ENCODE measurements around the gene CELSR3. TPM values are rescaled to one million over a fixed set of nuclear protein-coding genes. Genes with fewer than 3 reads are reported as not detected.

The CELSR3 gene
- polyA plus RNA-seq, 2 of the 4 experiments (the other 2 are of a cell fraction): 2.2 to 4.8 TPM

DNA sequence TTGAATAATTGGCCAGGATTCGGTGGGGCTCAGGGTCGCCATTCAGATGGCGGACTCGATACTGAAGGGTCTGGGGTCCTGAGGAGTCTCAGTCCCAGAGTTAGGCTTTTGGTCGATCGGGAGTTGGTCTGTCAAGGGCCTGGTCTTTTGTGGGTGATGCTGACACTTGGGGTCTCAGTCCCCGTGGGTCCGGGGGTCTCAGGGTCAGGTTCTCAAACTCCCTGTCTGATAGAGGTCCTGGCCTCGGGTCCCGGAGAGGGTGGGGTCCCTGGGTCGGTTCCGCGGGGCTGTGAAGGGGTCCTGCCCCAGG lies 22.6 kb upstream of the CELSR3 start:
- ChIA-PET CTCF (interaction anchor here (0.9 to 2.3 kb wide), 8 partner anchors 8 to 301 kb away, joined by 3 to 13 read pairs (median 5); partner anchors contain the start of gene SLC26A6), POLR2A (interaction anchor here (1.5 kb wide), 1 partner anchor 336 kb away, joined by 3 read pairs; the partner anchor contains the start of gene NDUFAF3)
- TF ChIP-seq TP53 (CRISPR knock-in tag; IDR thresholded peaks at IDR 0.05) (no peak), PHF8 (IDR thresholded peaks at IDR 0.05; ENCODE audit: borderline replicate concordance, low read depth) (no peak), ESRRA (IDR thresholded peaks at IDR 0.05; ENCODE audit: borderline replicate concordance, low read length) (no peak), CHD2 (IDR thresholded peaks at IDR 0.05; ENCODE audit: low read length, partially characterized antibody) (no peak), CEBPB (IDR thresholded peaks at IDR 0.05) (no peak), ZFP36 (IDR thresholded peaks at IDR 0.05; ENCODE audit: borderline replicate concordance, partially characterized antibody) (no peak), HOXB5 (CRISPR knock-in tag; IDR thresholded peaks at IDR 0.05) (no peak), SREBF2 (IDR thresholded peaks at IDR 0.05) (no peak), HOXB13 (CRISPR knock-in tag; IDR thresholded peaks at IDR 0.05; ENCODE audit: low read depth) (no peak), NPAS2 (CRISPR knock-in tag; IDR thresholded peaks at IDR 0.05; ENCODE audit: borderline replicate concordance) (no peak), MAFK (IDR thresholded peaks at IDR 0.05; ENCODE audit: partially characterized antibody) (no peak), RARB (CRISPR knock-in tag; IDR thresholded peaks at IDR 0.05) (no peak), EHF (CRISPR knock-in tag; IDR thresholded peaks at IDR 0.05) (no peak), CBX8 (IDR thresholded peaks at IDR 0.05) (no peak), POLR2AphosphoS2 (conservative IDR thresholded peaks at IDR 0.05; ENCODE audit: low read length) (no peak), BHLHE40 (IDR thresholded peaks at IDR 0.05; ENCODE audit: low read depth, low read length) (no peak)
- TF ChIP-seq, protein P1, sequence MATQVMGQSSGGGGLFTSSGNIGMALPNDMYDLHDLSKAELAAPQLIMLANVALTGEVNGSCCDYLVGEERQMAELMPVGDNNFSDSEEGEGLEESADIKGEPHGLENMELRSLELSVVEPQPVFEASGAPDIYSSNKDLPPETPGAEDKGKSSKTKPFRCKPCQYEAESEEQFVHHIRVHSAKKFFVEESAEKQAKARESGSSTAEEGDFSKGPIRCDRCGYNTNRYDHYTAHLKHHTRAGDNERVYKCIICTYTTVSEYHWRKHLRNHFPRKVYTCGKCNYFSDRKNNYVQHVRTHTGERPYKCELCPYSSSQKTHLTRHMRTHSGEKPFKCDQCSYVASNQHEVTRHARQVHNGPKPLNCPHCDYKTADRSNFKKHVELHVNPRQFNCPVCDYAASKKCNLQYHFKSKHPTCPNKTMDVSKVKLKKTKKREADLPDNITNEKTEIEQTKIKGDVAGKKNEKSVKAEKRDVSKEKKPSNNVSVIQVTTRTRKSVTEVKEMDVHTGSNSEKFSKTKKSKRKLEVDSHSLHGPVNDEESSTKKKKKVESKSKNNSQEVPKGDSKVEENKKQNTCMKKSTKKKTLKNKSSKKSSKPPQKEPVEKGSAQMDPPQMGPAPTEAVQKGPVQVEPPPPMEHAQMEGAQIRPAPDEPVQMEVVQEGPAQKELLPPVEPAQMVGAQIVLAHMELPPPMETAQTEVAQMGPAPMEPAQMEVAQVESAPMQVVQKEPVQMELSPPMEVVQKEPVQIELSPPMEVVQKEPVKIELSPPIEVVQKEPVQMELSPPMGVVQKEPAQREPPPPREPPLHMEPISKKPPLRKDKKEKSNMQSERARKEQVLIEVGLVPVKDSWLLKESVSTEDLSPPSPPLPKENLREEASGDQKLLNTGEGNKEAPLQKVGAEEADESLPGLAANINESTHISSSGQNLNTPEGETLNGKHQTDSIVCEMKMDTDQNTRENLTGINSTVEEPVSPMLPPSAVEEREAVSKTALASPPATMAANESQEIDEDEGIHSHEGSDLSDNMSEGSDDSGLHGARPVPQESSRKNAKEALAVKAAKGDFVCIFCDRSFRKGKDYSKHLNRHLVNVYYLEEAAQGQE (IDR thresholded peaks at IDR 0.05): no peak
- TF ChIP-seq, protein P2, sequence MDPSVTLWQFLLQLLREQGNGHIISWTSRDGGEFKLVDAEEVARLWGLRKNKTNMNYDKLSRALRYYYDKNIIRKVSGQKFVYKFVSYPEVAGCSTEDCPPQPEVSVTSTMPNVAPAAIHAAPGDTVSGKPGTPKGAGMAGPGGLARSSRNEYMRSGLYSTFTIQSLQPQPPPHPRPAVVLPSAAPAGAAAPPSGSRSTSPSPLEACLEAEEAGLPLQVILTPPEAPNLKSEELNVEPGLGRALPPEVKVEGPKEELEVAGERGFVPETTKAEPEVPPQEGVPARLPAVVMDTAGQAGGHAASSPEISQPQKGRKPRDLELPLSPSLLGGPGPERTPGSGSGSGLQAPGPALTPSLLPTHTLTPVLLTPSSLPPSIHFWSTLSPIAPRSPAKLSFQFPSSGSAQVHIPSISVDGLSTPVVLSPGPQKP (IDR thresholded peaks at IDR 0.05; ENCODE audit: low read depth, low read length): no peak
- TF ChIP-seq, protein P3, sequence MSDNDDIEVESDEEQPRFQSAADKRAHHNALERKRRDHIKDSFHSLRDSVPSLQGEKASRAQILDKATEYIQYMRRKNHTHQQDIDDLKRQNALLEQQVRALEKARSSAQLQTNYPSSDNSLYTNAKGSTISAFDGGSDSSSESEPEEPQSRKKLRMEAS (IDR thresholded peaks at IDR 0.05): no peak
- TF ChIP-seq, protein P4, sequence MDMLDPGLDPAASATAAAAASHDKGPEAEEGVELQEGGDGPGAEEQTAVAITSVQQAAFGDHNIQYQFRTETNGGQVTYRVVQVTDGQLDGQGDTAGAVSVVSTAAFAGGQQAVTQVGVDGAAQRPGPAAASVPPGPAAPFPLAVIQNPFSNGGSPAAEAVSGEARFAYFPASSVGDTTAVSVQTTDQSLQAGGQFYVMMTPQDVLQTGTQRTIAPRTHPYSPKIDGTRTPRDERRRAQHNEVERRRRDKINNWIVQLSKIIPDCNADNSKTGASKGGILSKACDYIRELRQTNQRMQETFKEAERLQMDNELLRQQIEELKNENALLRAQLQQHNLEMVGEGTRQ (IDR thresholded peaks at IDR 0.05): no peak
- peak overlapping the region; percentile 84 to 94 for H3K27ac ChIP-seq
- WGBS (ENCODE audit: missing lambda C conversion rate): 52% methylated on average over 6 of the region's 13 CpGs
- FAIRE-seq (no peak), DNase-seq (ENCODE audit: low read depth in 1 of 2, low spot score in 1 of 2) (no peak), ATAC-seq (no peak)
- peaks cover 25% of the 10 kb centered on the region for H3K4me1 ChIP-seq
- H3K4me2 ChIP-seq: peak overlapping the region; percentile 90
- no peaks in the 10 kb centered on the region for H3K9me3 ChIP-seq
- peak overlapping the region; percentile 52 for H3K4me3 ChIP-seq

DNA sequence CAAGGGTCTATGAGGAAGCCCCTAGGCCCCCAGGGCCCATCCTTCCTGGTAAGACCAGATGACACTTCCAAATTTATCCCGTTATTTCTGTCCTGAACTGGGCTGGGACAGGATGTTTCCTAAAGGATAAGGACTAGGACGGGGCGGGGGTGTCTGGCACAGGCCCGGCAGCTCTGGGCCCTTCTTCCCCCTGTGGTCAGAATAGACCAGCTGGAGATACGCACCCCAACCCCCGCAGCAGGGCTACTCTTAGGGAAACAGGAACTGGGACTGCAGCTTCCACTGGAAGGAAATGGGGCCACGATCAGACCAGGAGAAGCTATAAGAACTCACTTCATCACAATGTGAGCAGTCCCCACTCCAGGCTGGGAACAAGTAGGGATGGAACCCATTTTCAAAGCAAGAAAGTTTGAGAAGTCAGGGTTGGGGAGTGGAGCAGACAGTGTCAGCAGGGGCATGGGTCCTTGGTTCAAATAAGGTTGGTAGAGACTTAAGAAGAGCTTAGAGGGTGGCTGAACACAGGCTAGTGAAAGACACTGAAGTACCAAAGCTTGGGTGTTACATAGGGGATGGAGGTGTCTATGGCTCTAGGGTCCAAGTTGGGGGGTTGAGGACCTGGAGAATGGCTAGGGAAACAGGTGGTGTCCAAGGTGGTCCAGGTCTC lies 21.9 kb upstream of the CELSR3 start:
- DNase-seq (ENCODE audit: low read depth in 1 of 2, low spot score in 1 of 2) (no peak), FAIRE-seq (no peak), ATAC-seq (no peak)
- Histone ChIP-seq H3K27ac (peak overlapping the region; percentile 84 to 94; a peak in 5 of 6 replicates), H3K4me1 (peaks cover 30% of the 10 kb centered on the region), H3K9me3 (no peaks in the 10 kb centered on the region), H3K4me2 (peak overlapping the region; percentile 90), H3K4me3 (peak overlapping the region; percentile 52)
- ChIA-PET POLR2A (no interaction called here), CTCF (interaction anchor here (0.6 to 2.3 kb wide), 8 partner anchors 11 to 337 kb away, joined by 3 to 13 read pairs (median 4); partner anchors contain the start of gene SLC26A6)
- no peak for TF ChIP-seq NR3C1 (IDR thresholded peaks at IDR 0.05)
- TF ChIP-seq CEBPB (IDR thresholded peaks at IDR 0.05): no peak
- TF ChIP-seq FOXS1 (CRISPR knock-in tag; IDR thresholded peaks at IDR 0.05): no peak
- no peak for TF ChIP-seq PHF8 (IDR thresholded peaks at IDR 0.05; ENCODE audit: borderline replicate concordance, low read depth)
- TF ChIP-seq NPAS2 (CRISPR knock-in tag; IDR thresholded peaks at IDR 0.05; ENCODE audit: borderline replicate concordance): no peak
- TF ChIP-seq HEYL (CRISPR knock-in tag; IDR thresholded peaks at IDR 0.05): no peak
- TF ChIP-seq MYC (IDR thresholded peaks at IDR 0.05; ENCODE audit: borderline replicate concordance, low read length): no peak
- no peak for TF ChIP-seq POLR2AphosphoS2 (conservative IDR thresholded peaks at IDR 0.05; ENCODE audit: low read length)
- no peak for TF ChIP-seq FOSB (CRISPR knock-in tag; IDR thresholded peaks at IDR 0.05)
- TF ChIP-seq KDM5A (IDR thresholded peaks at IDR 0.05): no peak
- TF ChIP-seq, protein P5, sequence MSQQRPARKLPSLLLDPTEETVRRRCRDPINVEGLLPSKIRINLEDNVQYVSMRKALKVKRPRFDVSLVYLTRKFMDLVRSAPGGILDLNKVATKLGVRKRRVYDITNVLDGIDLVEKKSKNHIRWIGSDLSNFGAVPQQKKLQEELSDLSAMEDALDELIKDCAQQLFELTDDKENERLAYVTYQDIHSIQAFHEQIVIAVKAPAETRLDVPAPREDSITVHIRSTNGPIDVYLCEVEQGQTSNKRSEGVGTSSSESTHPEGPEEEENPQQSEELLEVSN (IDR thresholded peaks at IDR 0.05; ENCODE audit: borderline replicate concordance, low read depth): no peak
- TF ChIP-seq TFCP2L1 (CRISPR knock-in tag; IDR thresholded peaks at IDR 0.05): no peak
- no peak for TF ChIP-seq SMC3 (IDR thresholded peaks at IDR 0.05)
- no peak for TF ChIP-seq RFX5 (IDR thresholded peaks at IDR 0.05)
- 80% methylated on average over 3 of the region's 7 CpGs for WGBS (ENCODE audit: missing lambda C conversion rate)

All from A549 (cell line).